HEK293T (cell line): ENCODE data around the gene NETO1.

Experiments used
- ARNT ChIP-seq: fragments of 450-650 bp; IDR thresholded peaks from 2 replicates; pipeline ENCODE4 v1.6.1; 2017; ENCODE audit warnings: mild to moderate bottlenecking
- BHLHE40 ChIP-seq: fragments of 450-650 bp; IDR thresholded peaks from 2 replicates; pipeline ENCODE4 v1.6.1; 2016; ENCODE audit warnings: mild to moderate bottlenecking, moderate library complexity, borderline replicate concordance
- CTBP1 ChIP-seq: fragments of 450-650 bp; IDR thresholded peaks from 2 replicates; pipeline ENCODE4 v1.6.1; 2016; ENCODE audit warnings: borderline replicate concordance
- FOXA1 ChIP-seq: fragments of 450-650 bp; IDR thresholded peaks from 2 replicates; pipeline ENCODE4 v1.6.1; 2016; ENCODE audit warnings: mild to moderate bottlenecking
- FOXK2 ChIP-seq: fragments of 450-650 bp; IDR thresholded peaks from 2 replicates; pipeline ENCODE4 v1.6.1; 2016; ENCODE audit warnings: mild to moderate bottlenecking
- FOXM1 ChIP-seq: fragments of 450-650 bp; IDR thresholded peaks from 2 replicates; pipeline ENCODE4 v1.6.1; 2017; ENCODE audit warnings: mild to moderate bottlenecking, borderline replicate concordance
- HDGF ChIP-seq: fragments of 450-650 bp; IDR thresholded peaks from 2 replicates; pipeline ENCODE4 v1.6.1; 2017; ENCODE audit warnings: antibody characterized with exemption, borderline replicate concordance
- L3MBTL2 ChIP-seq: fragments of 450-650 bp; conservative IDR thresholded peaks from 2 replicates; pipeline ENCODE4 v1.6.1; 2016; ENCODE audit warnings: mild to moderate bottlenecking
- LEF1 ChIP-seq: fragments of 450-650 bp; IDR thresholded peaks from 2 replicates; pipeline ENCODE4 v1.6.1; 2017; ENCODE audit warnings: mild to moderate bottlenecking, borderline replicate concordance
- SP1 ChIP-seq: fragments of 450-650 bp; IDR thresholded peaks from 2 replicates; pipeline ENCODE4 v1.6.1; 2017
- SUZ12 ChIP-seq: fragments of 450-650 bp; IDR thresholded peaks from 2 replicates; pipeline ENCODE4 v1.6.1; 2016; ENCODE audit warnings: mild to moderate bottlenecking
- TARDBP ChIP-seq: fragments of 450-650 bp; IDR thresholded peaks from 2 replicates; pipeline ENCODE4 v1.6.1; 2016
- ZNF384 ChIP-seq: fragments of 450-650 bp; IDR thresholded peaks from 2 replicates; pipeline ENCODE4 v1.6.1; 2016

DNA sequence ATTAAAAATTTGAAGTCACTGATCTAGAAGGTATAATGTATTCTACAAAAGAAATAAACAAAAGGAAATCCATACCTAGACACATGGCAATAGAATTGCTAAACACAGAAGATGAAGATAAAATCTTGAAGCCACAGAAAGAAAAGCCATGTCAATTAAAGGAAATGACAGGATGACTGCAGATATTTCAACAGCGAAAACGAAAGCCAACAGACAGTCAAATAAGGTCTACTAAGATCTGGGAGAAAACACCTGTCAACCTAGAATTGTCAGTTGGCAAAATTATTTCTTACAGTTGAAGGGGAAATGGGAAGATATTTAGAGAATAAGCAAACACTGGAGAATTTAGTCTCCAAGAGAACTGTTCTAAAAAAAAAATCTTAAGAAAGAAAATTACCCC is 39.2 kb downstream of the NETO1 start:
- TF ChIP-seq BHLHE40: no peak
- TF ChIP-seq FOXM1: no peak
- TF ChIP-seq FOXK2: no peak
- TF ChIP-seq L3MBTL2: no peak
- no peak for TF ChIP-seq ARNT
- no peak for TF ChIP-seq CTBP1
- TF ChIP-seq LEF1: no peak
- no peak for TF ChIP-seq SP1
- no peak for TF ChIP-seq SUZ12
- TF ChIP-seq ZNF384: no peak
- TF ChIP-seq TARDBP: no peak
- no peak for TF ChIP-seq HDGF
- no peak for TF ChIP-seq FOXA1
